Epithelial cell of proximal tubule (primary cell): ENCODE results near the gene YBEY. TPM values are rescaled to one million over a fixed set of nuclear protein-coding genes. Genes with fewer than 3 reads are reported as not detected.

Experiments
- DNase-seq: peaks from one replicate; pipeline ENCODE4 v3.0.0-alpha.2; 2011; ENCODE audit warnings: low read depth
- H3K4me3 ChIP-seq: 2 replicates; pipeline ENCODE4 v1.5.1; 2011; ENCODE audit warnings: low read depth, mild to moderate bottlenecking, low read length
- total RNA-seq: library from RNA; depleted of rRNA; stranded (reverse); fragments of >200 nt; gene quantifications from 2 replicates; pipeline ENCODE4 v1.2.3, GENCODE V29; 2015
- TF ChIP-seq, protein P1 (sequence below): conservative IDR thresholded peaks from 2 replicates; pipeline ENCODE4 v1.5.1; 2012; ENCODE audit warnings: low read depth, mild to moderate bottlenecking, low read length

The YBEY gene
- total RNA-seq, 1 donor from 2014 or later, result 7.0 TPM

- H3K4me3 ChIP-seq, result no peak overlapping the region
- DNase-seq, result no peak
- TF ChIP-seq, protein P1, sequence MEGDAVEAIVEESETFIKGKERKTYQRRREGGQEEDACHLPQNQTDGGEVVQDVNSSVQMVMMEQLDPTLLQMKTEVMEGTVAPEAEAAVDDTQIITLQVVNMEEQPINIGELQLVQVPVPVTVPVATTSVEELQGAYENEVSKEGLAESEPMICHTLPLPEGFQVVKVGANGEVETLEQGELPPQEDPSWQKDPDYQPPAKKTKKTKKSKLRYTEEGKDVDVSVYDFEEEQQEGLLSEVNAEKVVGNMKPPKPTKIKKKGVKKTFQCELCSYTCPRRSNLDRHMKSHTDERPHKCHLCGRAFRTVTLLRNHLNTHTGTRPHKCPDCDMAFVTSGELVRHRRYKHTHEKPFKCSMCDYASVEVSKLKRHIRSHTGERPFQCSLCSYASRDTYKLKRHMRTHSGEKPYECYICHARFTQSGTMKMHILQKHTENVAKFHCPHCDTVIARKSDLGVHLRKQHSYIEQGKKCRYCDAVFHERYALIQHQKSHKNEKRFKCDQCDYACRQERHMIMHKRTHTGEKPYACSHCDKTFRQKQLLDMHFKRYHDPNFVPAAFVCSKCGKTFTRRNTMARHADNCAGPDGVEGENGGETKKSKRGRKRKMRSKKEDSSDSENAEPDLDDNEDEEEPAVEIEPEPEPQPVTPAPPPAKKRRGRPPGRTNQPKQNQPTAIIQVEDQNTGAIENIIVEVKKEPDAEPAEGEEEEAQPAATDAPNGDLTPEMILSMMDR, result no peak
These were observed 33.3 kb upstream of the YBEY start for GRCh38 chr21:46252840-46253239.

- H3K4me3 ChIP-seq, result no peak overlapping the region
- no peak for DNase-seq
- TF ChIP-seq, protein P1, result no peak
These were observed 32.5 kb upstream of the YBEY start for GRCh38 chr21:46253610-46254124.

- TF ChIP-seq, protein P1, result no peak
- DNase-seq, result no peak
- no peak overlapping the region for H3K4me3 ChIP-seq
These were observed 31.8 kb upstream of the YBEY start for GRCh38 chr21:46254208-46254975.

- no peak overlapping the region for H3K4me3 ChIP-seq
- DNase-seq, result no peak
- TF ChIP-seq, protein P1, result no peak
These were observed 31.0 kb upstream of the YBEY start for GRCh38 chr21:46255166-46255565.

GRCh38 chr21:46255758-46256337, 30.3 kb upstream of the YBEY start:
- no peak overlapping the region for H3K4me3 ChIP-seq
- TF ChIP-seq, protein P1, result no peak
- no peak for DNase-seq

- H3K4me3 ChIP-seq, result no peak overlapping the region
- TF ChIP-seq, protein P1, result no peak
- DNase-seq, result no peak
These were observed 29.6 kb upstream of the YBEY start for GRCh38 chr21:46256501-46256994.
